ENCODE measurements around the gene ACY1.

DNA sequence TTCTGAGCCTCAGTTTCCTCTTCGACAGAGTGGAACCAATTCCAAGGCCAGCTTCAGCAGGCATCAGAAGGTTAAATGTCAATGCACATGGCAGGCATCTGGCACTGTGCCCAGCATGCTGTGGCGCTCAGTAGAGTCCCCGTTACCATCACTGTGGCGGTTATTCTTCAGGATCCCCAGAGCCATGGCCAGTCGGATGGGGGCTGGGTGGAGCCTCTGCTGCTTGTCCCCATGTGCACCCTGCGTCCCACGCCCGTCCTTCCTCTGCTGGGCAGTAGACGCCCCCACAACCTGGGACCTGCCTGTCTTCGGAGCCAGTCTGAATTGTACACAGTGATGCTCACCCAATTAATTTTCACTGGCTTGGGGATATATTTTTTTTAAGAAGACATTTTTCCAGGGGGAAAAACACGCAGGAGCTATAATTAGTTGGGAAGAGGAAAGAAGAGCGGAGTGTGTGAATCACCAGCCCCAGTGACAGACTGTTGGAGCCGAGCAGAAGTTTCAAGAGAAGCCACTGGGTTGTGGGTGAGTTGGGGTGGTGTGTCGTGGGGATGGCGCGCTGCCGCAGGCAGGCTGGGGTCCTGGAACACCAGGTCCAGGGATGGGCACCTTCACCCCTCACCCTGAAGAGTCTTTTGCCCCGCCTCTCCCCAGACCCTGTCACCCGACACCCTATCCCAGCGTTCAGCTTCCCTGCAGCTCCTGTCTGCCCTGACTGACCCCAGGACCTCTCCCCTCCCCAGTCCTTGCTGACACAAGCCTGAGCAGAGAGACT, 39.2 kb downstream of the ACY1 start:
- TF ChIP-seq, protein P1, sequence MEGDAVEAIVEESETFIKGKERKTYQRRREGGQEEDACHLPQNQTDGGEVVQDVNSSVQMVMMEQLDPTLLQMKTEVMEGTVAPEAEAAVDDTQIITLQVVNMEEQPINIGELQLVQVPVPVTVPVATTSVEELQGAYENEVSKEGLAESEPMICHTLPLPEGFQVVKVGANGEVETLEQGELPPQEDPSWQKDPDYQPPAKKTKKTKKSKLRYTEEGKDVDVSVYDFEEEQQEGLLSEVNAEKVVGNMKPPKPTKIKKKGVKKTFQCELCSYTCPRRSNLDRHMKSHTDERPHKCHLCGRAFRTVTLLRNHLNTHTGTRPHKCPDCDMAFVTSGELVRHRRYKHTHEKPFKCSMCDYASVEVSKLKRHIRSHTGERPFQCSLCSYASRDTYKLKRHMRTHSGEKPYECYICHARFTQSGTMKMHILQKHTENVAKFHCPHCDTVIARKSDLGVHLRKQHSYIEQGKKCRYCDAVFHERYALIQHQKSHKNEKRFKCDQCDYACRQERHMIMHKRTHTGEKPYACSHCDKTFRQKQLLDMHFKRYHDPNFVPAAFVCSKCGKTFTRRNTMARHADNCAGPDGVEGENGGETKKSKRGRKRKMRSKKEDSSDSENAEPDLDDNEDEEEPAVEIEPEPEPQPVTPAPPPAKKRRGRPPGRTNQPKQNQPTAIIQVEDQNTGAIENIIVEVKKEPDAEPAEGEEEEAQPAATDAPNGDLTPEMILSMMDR (IDR thresholded peaks at IDR 0.05; ENCODE audit: low read length): no peak
- no peak for TF ChIP-seq EZH2 (optimal IDR thresholded peaks at IDR 0.05; ENCODE audit: low read depth, low read length)
- no peak for TF ChIP-seq EZH2phosphoT487 (IDR thresholded peaks at IDR 0.05; ENCODE audit: low read length)

Data from MM.1S (cell line).